Parathyroid adenoma (tissue), 2 donors: ENCODE data around the gene RAB40C.

Experiments used
- H2AFZ ChIP-seq: fragments of 300-600 bp; sonication (generic); one replicate; pipeline ENCODE4 v1.7.0; 2017; ENCODE audit warnings: antibody characterized with exemption, mild to moderate bottlenecking
- H3K27ac ChIP-seq: fragments of 300-600 bp; sonication (generic); one replicate; pipeline ENCODE4 v1.7.0; 2017
- H3K27me3 ChIP-seq: fragments of 300-600 bp; sonication (generic); one replicate; pipeline ENCODE4 v1.7.0; 2017; ENCODE audit warnings: low read length; ENCODE audit not compliant: control insufficient read depth, insufficient read depth
- H3K36me3 ChIP-seq: fragments of 300-600 bp; sonication (generic); one replicate; pipeline ENCODE4 v1.7.0; 2017; ENCODE audit warnings: low read length; ENCODE audit not compliant: control insufficient read depth, insufficient read depth
- H3K4me1 ChIP-seq: fragments of 300-600 bp; sonication (generic); one replicate; pipeline ENCODE4 v1.7.0; 2017; ENCODE audit warnings: control low read depth
- H3K4me2 ChIP-seq: fragments of 300-600 bp; sonication (generic); one replicate; pipeline ENCODE4 v1.7.0; 2017; ENCODE audit warnings: low read length
- H3K4me3 ChIP-seq: fragments of 300-600 bp; sonication (generic); one replicate; pipeline ENCODE4 v1.7.0; 2017; ENCODE audit warnings: low read depth, low read length
- H3K79me2 ChIP-seq: fragments of 300-600 bp; sonication (generic); one replicate; pipeline ENCODE4 v1.7.0; 2017; ENCODE audit warnings: control low read depth
- H3K9ac ChIP-seq: fragments of 300-600 bp; sonication (generic); one replicate; pipeline ENCODE4 v1.7.0; 2017; ENCODE audit warnings: mild to moderate bottlenecking
- H3K9me3 ChIP-seq: fragments of 300-600 bp; sonication (generic); one replicate; pipeline ENCODE4 v1.7.0; 2017; ENCODE audit warnings: low read length; ENCODE audit not compliant: control insufficient read depth
- CTCF ChIP-seq: fragments of 300-600 bp; sonication (generic); IDR thresholded peaks from one replicate; pipeline ENCODE4 v1.7.0; 2017; ENCODE audit warnings: antibody characterized with exemption, mild to moderate bottlenecking
- donor health status: primary hyperparathyroidism.

Gene RAB40C

DNA sequence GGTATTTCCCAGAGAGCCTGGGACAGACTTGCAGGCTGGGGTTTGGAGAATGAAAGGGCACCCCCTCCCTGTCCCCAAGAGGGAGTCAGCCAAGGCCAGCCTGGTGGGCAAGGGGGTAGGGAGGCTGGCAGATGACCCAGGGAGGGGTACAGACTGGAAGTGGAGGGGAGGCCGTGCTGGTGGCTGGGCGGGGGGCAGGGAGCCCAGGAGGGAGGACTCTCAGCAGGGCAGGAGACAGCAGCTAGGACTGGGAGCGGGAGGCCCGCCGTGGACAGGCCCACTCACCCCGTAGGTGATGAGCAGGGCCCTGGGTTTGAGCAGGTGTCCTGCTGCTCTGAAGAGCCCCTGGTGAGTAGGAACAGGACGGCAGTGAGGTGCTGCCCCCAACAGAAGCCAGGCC is 45.1 kb downstream of the RAB40C start:
- no peak overlapping the region for H3K9ac ChIP-seq
- TF ChIP-seq CTCF: no peak
- peak overlapping the region; percentile 100 for H3K4me2 ChIP-seq
- peaks cover 3% of the 10 kb centered on the region for H3K27me3 ChIP-seq
- no peaks in the 10 kb centered on the region for H3K79me2 ChIP-seq
- H3K4me1 ChIP-seq: peaks cover 2% of the 10 kb centered on the region
- no peak overlapping the region for H2AFZ ChIP-seq
- H3K9me3 ChIP-seq: no peaks in the 10 kb centered on the region
- H3K27ac ChIP-seq: no peak overlapping the region
- peak overlapping the region; percentile 100 for H3K4me3 ChIP-seq
- no peaks in the 10 kb centered on the region for H3K36me3 ChIP-seq

- TF ChIP-seq CTCF: no peak
- peaks cover 3% of the 10 kb centered on the region for H3K27me3 ChIP-seq
- H3K27ac ChIP-seq: peak overlapping the region; percentile 91
- H3K4me2 ChIP-seq: peak overlapping the region; percentile 100
- no peaks in the 10 kb centered on the region for H3K36me3 ChIP-seq
- H2AFZ ChIP-seq: peak overlapping the region; percentile 94
- H3K9me3 ChIP-seq: no peaks in the 10 kb centered on the region
- peak overlapping the region; percentile 47 for H3K9ac ChIP-seq
- peak overlapping the region; percentile 100 for H3K4me3 ChIP-seq
- H3K4me1 ChIP-seq: peaks cover 2% of the 10 kb centered on the region
- no peaks in the 10 kb centered on the region for H3K79me2 ChIP-seq
Measured at GRCh38 chr16:635573-636205, 45.8 kb downstream of the RAB40C start.

GRCh38 chr16:636206-637080 is 46.6 kb downstream of the RAB40C start, which contains the start of gene METTL26:
TSS of gene METTL26 (minus strand) at chr16:636305. CDS start at chr16:636290, 15 bp downstream.
- Histone ChIP-seq H3K9me3 (no peaks in the 10 kb centered on the region), H3K4me3 (peak within 1 kb of the TSS; percentile 100), H3K79me2 (no peaks in the 10 kb centered on the region), H3K36me3 (no peaks in the 10 kb centered on the region), H3K27ac (peak within 1 kb of the TSS; percentile 91), H3K4me1 (peaks cover 2% of the 10 kb centered on the region), H3K9ac (peak within 1 kb of the TSS; percentile 47), H2AFZ (peak within 1 kb of the TSS; percentile 94), H3K4me2 (peak within 1 kb of the TSS; percentile 100), H3K27me3 (peaks cover 3% of the 10 kb centered on the region)
- peak; percentile 6 for TF ChIP-seq CTCF

- H3K27me3 ChIP-seq: peaks cover 3% of the 10 kb centered on the region
- no peaks in the 10 kb centered on the region for H3K79me2 ChIP-seq
- no peaks in the 10 kb centered on the region for H3K36me3 ChIP-seq
- peak overlapping the region; percentile 100 for H3K4me3 ChIP-seq
- peak overlapping the region; percentile 76 for H2AFZ ChIP-seq
- peak overlapping the region; percentile 91 for H3K27ac ChIP-seq
- TF ChIP-seq CTCF: no peak
- H3K4me1 ChIP-seq: peaks cover 2% of the 10 kb centered on the region
- H3K4me2 ChIP-seq: peak overlapping the region; percentile 100
- H3K9ac ChIP-seq: no peak overlapping the region
- H3K9me3 ChIP-seq: no peaks in the 10 kb centered on the region
Measured at GRCh38 chr16:637081-638018, 47.5 kb downstream of the RAB40C start.
